SU-DHL-6 (cell line): ENCODE measurements around the gene CLDN6.

ENCODE experiments used
- CTCF ChIP-seq: fragments of 200-600 bp; sonication (generic); IDR thresholded peaks from one replicate; pipeline ENCODE4 v1.5.1; 2017; ENCODE audit warnings: antibody characterized with exemption, mild to moderate bottlenecking, low read length, moderate library complexity; ENCODE audit not compliant: insufficient read depth, poor library complexity, severe bottlenecking
- EZH2phosphoT487 ChIP-seq: fragments of 200-600 bp; sonication (generic), shearing (Covaris generic); conservative IDR thresholded peaks from 2 replicates; pipeline ENCODE4 v1.6.1; 2018; ENCODE audit warnings: mild to moderate bottlenecking, antibody characterized with exemption, low read length, moderate library complexity, mixed read lengths

- TF ChIP-seq CTCF = peak; percentile 70
- TF ChIP-seq EZH2phosphoT487 = no peak
Measured at GRCh38 chr16:2983706-2984136, 34.3 kb downstream of the CLDN6 start.
